Stimulated activated naive CD8-positive, alpha-beta T cell treated with anti-CD3 and anti-CD28 coated beads, Interleukin-15, Interleukin-2, amounts not matched to agents 100 ng/mL and 50 ng/mL, for 24 hours (primary cell): ENCODE results near the gene GSTM3.
A peak's percentile ranks its signal among the peaks of the same experiment; 100 is the strongest.
"Not testable (repeated sequence)": the region's sequence is repeated elsewhere in the genome, so short reads cannot be mapped to it uniquely, and the experiment has no call there.

ENCODE experiments used
- H3K27ac Mint-ChIP-seq: one replicate; pipeline ENCODE4 v1.8.0; 2021; ENCODE audit warnings: mild to moderate bottlenecking, mixed read lengths
- H3K27me3 Mint-ChIP-seq: one replicate; pipeline ENCODE4 v1.8.0; 2021; ENCODE audit warnings: mixed read lengths
- H3K36me3 Mint-ChIP-seq: one replicate; pipeline ENCODE4 v1.8.0; 2021; ENCODE audit warnings: low read depth, mixed read lengths
- H3K4me1 Mint-ChIP-seq: one replicate; pipeline ENCODE4 v1.8.0; 2021; ENCODE audit warnings: low read depth, mixed read lengths
- H3K4me3 Mint-ChIP-seq: one replicate; pipeline ENCODE4 v1.8.0; 2021; ENCODE audit warnings: mild to moderate bottlenecking, mixed read lengths
- H3K9me3 Mint-ChIP-seq: one replicate; pipeline ENCODE4 v1.8.0; 2021; ENCODE audit warnings: mixed read lengths

The GSTM3 gene

DNA sequence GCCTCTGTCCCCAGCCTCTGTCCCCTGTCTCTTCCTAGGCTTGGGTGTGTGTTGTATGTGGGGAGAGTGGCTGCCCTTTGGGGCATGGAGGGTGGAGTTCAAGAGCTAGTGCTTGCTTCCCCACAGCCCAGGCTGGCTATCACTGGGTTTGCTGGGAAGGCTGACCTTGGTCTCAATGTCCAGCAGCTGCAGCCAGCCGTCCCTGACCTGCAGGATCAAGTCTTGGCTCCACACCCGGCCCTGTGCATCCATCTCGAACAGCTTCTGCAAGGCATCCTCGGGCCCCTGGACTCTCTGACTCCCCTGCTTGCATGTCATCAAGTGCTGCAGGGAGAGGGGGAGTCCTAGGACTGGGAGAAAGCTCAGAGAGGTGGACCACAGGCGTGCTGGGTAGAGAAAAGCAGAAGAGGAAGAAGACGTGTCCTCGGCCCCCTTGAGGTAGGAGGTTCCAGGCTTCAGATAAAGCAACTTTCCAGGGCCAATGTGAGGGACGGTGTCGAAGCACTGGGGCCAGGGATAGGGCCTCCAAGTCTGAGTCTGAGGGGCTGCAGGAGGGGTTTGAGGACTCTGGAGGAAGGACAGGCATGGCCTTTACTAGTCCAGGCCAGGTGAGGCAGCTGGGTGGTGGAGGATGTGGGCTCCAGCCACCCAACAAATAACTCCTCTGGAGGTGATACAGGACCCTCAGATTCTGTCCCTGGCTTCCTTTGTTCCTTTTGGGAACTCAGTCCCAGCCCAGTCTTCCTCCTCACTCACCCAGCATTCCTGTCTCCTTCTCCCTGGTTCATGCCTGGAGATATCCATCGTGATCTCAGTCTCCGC, 18.9 kb upstream of the GSTM3 start:
- Mint-ChIP-seq H3K4me1 (no peaks in the 10 kb centered on the region), H3K27me3 (no peaks in the 10 kb centered on the region), H3K9me3 (no peaks in the 10 kb centered on the region), H3K27ac (no peak overlapping the region), H3K4me3 (no peak overlapping the region), H3K36me3 (no peaks in the 10 kb centered on the region)

DNA sequence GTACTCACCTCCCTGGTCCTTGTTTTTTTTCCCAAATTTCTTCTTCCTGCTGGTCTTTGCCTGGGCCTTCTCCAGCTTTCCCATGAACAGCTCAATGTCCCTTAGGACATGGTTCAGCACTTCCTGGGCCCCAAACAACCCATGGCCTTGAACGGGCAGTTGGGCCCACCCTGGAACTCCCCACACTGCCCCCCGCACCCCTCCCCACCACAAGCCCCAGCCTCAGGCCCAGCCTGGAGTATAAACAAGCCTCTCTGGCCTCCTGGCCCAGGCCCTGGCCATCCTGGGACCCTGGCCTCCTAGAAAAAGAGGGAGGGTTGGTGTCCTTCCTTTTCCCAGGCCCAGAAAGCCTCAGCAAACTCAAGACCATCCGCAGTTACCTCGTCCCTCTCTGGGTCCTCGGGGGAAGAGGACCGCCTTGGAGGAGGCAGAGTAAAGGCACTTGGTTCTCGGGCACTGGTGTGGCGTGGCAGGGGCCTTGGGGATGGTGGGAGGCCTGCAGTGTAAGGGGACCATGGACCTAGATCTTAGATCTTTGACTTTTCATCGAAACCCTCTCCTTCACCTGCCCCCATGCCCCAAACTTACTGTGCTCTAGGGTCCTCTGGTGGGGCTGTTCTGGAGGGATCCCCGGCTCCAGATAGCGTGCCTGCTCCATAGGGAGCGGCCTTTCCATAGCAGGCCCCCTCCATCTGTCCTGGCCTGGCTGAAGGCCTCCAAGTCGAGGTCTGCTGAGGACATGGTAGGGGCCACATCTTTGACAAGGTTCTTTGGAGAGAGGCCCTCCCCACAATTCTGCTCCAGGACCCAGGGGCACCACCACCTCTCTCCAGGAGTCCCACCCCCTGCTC, 17.3 kb upstream of the GSTM3 start:
- H3K27ac Mint-ChIP-seq: no peak overlapping the region
- no peaks in the 10 kb centered on the region for H3K9me3 Mint-ChIP-seq
- no peak overlapping the region for H3K4me3 Mint-ChIP-seq
- H3K36me3 Mint-ChIP-seq: no peaks in the 10 kb centered on the region
- H3K27me3 Mint-ChIP-seq: no peaks in the 10 kb centered on the region
- H3K4me1 Mint-ChIP-seq: no peaks in the 10 kb centered on the region

DNA sequence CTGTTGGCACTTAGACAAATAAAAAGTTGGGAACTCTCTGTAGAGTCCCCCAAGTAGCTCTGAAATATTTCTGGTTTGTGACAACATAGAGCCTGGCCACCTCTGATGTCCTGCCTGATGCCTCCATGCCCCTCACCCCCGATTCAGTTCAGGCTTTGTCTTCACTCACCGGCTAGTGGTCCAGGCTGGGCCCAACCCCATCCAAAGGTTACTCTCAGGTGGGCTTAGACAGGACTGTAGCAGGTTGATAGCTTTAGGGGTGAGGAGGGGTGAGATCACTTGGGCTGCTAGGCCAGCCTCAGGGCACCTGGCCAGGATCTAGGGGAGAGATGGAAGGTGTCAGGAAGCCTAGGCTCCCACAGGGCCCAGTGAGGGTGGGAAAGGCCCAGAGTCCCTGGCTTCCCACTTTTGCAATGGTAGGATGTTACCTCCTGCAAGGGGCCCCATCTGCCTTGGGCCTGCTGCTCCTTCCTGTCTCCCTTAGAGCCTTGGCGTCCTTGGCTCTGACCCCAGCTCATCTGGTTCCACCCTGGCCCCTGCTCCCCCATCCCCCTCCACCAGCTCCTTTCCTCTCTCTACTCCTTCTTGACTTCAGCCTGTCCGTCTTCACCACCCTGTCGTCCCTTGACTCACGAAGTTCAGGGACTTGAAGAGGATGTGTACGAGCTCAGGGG, 16.1 kb upstream of the GSTM3 start:
- H3K36me3 Mint-ChIP-seq: no peaks in the 10 kb centered on the region
- no peak overlapping the region for H3K4me3 Mint-ChIP-seq
- H3K4me1 Mint-ChIP-seq: no peaks in the 10 kb centered on the region
- no peaks in the 10 kb centered on the region for H3K27me3 Mint-ChIP-seq
- no peak overlapping the region for H3K27ac Mint-ChIP-seq
- H3K9me3 Mint-ChIP-seq: no peaks in the 10 kb centered on the region

DNA sequence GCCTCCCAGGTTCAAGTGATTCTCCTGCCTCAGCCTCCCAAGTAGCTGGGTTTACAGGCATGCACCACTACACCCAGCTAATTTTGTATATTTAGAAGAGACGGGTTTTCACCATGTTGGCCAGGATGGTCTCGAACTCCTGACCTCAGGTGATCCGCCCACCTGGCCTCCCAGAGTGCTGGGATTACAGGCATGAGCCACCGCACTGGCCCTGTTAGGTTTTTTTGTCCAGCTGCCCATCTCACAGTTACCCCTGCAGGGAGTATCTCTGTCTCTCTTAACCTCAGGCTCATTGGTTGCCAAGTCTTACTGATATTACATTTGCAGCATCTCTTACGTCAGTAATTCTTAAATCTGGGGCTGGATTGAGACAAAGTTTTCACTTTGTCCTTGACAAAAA, 15.5 kb upstream of the GSTM3 start:
- H3K4me1 Mint-ChIP-seq, H3K4me3 Mint-ChIP-seq, H3K9me3 Mint-ChIP-seq, H3K27ac Mint-ChIP-seq, H3K27me3 Mint-ChIP-seq, H3K36me3 Mint-ChIP-seq: not testable (repeated sequence)

DNA sequence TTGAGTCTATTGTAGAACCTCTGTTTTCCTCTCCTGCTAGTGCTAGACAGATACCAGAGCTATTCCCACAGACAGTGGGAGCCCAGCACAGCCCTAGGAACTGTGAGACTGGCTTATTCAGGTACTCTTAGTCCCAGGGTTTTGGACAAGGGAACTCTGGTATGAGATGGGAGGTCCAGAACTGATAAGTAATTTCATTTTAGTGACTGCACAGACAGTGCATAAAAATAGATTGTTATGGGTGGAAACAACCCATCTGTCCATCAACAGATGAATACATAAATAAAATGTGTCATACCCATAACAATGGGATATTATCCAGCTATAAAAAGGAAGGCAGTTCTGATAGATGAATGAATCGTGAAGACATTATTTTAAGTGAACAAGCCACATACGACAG, 13.9 kb upstream of the GSTM3 start:
- Mint-ChIP-seq H3K9me3 (no peaks in the 10 kb centered on the region), H3K27ac (no peak overlapping the region), H3K27me3 (peaks cover 8% of the 10 kb centered on the region), H3K36me3 (no peaks in the 10 kb centered on the region), H3K4me3 (no peak overlapping the region), H3K4me1 (no peaks in the 10 kb centered on the region)

DNA sequence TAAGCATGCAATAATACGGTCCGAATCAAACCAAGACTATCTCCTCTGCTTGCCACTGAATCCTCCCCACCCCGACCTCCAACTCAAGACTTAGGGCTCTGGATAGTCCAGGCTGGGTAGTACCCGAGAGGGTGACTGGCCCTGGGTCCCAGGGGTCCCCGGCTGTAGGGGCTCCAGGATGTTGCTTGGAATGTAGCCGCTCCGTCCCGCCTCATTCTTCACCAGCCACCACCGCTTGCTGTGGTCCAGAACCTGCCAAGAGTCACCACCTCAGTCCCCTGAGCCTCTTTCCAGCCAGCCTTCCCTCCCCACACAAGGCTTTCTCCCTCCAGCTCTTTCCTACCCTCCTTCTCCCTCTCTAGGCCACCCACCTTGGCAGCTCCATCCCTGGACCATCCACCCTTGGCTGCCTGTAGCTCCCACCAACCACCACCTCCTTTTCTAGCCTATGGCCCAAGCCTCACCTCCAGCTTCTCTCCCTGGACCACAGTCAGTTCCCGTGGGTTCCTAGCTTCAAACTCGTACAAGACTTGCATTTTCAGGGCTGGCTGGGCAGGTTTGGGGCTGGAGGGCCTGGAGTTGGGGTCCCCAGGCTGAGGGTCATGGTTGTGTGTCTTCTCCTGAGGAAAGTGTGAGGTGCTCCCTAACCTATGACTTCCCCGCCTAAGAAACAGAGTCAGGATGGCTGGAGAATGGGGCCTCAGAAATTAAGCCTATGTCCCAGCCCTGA, 10.9 kb upstream of the GSTM3 start:
- no peaks in the 10 kb centered on the region for H3K4me1 Mint-ChIP-seq
- H3K36me3 Mint-ChIP-seq: no peaks in the 10 kb centered on the region
- peaks cover 23% of the 10 kb centered on the region for H3K27me3 Mint-ChIP-seq
- H3K9me3 Mint-ChIP-seq: no peaks in the 10 kb centered on the region
- H3K4me3 Mint-ChIP-seq: no peak overlapping the region
- H3K27ac Mint-ChIP-seq: no peak overlapping the region

DNA sequence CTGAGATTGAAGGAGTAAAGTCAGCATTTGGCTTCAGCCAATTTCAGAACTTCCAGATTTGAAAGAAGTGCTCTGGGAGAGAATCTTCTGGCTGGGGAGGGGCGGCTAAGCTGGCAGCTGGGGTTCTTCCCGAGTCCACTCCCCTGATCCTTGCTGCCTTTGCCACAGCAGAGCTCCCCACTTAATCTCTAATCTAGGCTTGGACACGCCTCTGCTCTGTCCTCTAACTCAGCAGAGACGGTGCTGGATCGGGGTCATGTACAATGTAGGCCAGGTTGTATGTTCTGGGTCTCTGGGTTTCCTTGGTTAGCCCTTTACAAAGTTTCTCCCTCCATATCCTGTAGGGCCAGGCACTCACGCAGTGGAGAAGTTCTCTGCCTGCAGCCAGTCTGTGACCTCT, 10.1 kb upstream of the GSTM3 start:
- Mint-ChIP-seq H3K27ac (no peak overlapping the region), H3K4me3 (no peak overlapping the region), H3K36me3 (no peaks in the 10 kb centered on the region), H3K9me3 (no peaks in the 10 kb centered on the region), H3K4me1 (no peaks in the 10 kb centered on the region), H3K27me3 (peaks cover 26% of the 10 kb centered on the region)

DNA sequence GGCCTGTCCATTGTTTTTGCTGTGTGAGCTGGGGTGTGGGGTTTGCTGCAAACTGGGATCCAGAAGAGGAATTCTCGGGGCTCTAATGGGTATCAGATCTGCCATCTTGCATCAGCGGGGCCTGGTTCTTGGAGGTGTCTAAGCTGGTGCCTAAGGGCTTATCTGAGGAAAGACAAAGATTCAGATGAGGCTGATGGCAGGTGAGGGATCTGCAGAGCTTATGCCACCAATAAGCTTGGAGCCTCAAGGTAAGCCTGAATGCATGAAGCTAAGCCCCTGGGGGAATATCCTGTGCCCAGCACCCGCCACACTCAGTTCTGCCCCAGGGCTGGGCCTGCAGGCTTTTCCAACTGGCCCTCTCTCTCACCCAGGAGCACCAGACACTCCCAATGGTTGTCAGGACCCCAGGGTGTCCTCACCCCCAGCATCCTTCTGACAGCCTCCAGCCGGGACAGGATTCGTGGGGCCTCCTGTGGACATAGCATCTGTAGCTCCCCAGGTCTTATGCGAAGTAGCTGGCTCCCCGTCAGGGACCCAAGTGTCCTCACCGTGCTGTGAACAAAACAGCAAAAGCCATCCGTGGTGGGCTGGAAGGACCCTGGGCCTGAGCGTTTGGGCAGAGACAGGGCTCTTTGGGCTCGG, 9.5 kb upstream of the GSTM3 start:
- Mint-ChIP-seq H3K27ac (no peak overlapping the region), H3K4me1 (no peaks in the 10 kb centered on the region), H3K4me3 (no peak overlapping the region), H3K36me3 (no peaks in the 10 kb centered on the region), H3K27me3 (peaks cover 26% of the 10 kb centered on the region), H3K9me3 (no peaks in the 10 kb centered on the region)

DNA sequence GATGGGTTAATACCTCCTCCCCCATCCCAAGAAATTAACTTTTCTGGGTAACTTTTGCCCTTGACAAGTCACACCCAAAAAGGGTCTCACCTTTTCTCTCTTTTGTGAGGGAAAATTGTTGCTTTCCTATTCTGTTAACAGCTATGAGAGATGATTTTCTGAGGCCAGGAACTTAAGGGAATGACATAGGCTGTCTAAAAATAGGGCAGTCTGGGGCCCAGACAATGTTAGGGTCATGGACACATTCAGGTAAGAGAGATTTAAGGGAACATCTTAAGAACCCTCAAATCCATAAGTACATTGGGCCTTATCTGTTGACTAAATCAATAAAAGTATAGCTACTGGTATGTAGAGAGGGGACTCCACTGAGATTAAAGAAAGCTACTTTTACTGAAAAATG, 8.4 kb upstream of the GSTM3 start:
- Mint-ChIP-seq H3K36me3 (no peaks in the 10 kb centered on the region), H3K27me3 (peaks cover 26% of the 10 kb centered on the region), H3K9me3 (no peaks in the 10 kb centered on the region)

DNA sequence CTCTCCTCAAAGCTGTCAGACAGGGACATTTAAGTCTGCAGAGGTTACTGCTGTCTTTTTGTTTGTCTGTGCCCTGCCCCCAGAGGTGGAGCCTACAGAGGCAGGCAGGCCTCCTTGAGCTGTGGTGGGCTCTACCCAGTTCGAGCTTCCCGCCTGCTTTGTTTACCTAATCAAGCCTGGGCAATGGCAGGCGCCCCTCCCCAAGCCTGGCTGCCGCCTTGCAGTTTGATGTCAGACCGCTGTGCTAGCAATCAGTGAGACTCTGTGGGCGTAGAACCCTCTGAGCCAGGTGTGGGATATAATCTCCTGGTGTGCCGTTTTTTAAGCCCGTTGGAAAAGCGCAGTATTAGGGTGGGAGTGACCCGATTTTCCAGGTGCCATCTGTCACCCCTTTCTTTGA, 7.5 kb upstream of the GSTM3 start:
- not testable (repeated sequence) for H3K36me3 Mint-ChIP-seq, H3K9me3 Mint-ChIP-seq, H3K27ac Mint-ChIP-seq, H3K4me3 Mint-ChIP-seq, H3K4me1 Mint-ChIP-seq
- H3K27me3 Mint-ChIP-seq: peaks cover 26% of the 10 kb centered on the region

More for the DNA sequence above, 8.4 kb upstream of the GSTM3 start:
- Mint-ChIP-seq H3K4me3 (no peak overlapping the region), H3K4me1 (no peaks in the 10 kb centered on the region), H3K27ac (no peak overlapping the region)

DNA sequence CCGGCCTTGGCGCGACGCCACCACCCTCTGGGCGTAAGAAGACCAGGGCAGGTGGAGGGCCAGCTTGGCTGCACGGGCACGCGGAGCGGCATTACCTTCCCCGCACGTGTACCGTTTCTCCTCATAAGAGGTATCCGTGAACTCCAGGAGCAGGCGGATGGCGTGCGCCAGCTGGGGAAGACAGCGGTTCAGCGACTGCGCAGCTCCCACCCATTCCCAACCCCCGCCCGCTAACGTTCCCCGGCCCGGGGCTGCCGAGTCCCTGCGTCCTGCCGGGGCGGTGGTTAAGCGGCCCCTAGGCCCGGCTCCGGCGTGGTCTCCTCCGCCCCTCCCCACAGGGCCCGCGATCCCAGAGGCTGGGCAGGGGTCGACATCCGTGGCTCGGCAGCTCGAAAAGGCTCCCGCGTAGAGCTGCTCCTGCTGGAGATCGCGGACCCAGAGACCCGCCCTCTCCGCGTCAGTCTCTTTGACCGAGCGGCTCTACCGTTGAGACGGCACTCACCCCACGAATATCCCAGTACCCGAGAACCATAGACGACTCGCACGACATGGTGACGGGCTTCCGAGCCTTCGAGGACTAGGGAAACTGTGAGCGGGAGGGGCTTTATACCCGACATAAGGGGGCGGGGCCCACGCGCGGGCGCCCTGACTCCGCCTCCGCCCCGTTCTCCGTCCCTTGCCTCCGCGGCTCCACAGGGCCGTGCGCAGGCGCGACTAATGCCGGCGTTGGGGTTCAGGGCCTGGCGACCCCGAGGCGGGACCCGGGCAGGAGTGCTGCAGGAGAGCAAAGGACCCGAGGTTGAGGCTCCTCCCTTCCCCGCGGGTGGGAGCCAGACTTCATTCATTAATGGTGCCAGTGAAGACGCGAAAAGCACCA, 862 bp downstream of the GSTM3 start:
- Mint-ChIP-seq H3K4me1 (peaks cover 9% of the 10 kb centered on the region), H3K27me3 (peaks cover 13% of the 10 kb centered on the region), H3K27ac (peak overlapping the region; percentile 27), H3K36me3 (no peaks in the 10 kb centered on the region), H3K9me3 (no peaks in the 10 kb centered on the region), H3K4me3 (peak overlapping the region; percentile 80)

DNA sequence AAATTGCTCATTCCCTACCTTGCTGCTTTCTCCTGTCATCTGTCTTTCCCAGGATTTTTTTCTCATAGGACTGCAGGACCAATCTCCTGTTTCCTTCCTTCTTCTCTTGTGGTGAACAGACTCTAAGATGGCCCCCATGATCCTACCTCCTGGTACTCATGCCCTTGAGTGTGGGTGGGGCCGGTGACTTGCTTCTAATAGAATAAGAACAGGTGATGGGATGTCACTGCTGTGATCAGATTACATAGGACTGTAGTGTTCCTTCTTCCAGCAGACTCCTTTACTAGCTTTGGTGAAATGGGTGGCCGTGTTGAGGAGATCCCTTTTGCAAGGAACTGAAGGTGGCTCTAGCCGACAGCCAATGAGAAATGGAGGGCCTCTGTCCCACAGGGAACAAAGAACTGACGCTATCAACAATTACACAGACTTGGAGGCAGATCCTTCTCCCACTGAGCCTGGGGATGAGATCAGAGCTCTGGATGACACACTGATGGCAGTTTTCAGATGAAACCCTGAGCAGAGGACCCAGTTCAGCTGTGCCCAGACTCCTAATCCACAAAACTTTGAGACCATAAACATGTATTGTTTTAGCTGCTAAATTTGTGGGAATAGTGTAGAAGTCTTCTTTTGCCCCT, 7.5 kb downstream of the GSTM3 start:
- Mint-ChIP-seq H3K27ac (no peak overlapping the region), H3K36me3 (no peaks in the 10 kb centered on the region)

DNA sequence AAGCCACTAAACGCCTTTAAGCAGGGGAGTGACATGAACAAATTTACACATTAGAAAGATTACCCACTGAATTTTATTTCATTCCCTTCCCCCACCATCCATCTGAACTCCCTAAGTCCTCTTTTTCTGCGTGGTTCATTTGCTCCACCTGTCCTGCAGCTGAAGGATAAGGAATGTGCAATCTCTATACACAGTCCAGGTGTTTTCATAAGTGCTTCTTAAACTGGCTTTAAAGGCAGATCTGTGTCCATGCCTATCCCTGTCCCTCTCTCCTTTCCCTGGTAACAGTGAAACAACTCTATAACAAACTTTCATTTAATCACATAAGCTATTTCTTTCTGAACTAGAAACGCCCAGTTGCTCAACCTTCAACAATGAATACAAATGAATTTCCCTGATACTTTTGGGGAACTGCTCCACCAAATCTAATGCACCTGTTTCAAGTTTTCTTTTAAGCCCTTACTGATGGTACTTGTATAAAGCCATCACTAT, 8.4 kb downstream of the GSTM3 start:
- no peaks in the 10 kb centered on the region for H3K36me3 Mint-ChIP-seq
- no peaks in the 10 kb centered on the region for H3K4me1 Mint-ChIP-seq
- no peaks in the 10 kb centered on the region for H3K9me3 Mint-ChIP-seq
- no peaks in the 10 kb centered on the region for H3K27me3 Mint-ChIP-seq
- no peak overlapping the region for H3K4me3 Mint-ChIP-seq
- no peak overlapping the region for H3K27ac Mint-ChIP-seq

More for the DNA sequence above, 7.5 kb downstream of the GSTM3 start:
- Mint-ChIP-seq H3K4me1 (no peaks in the 10 kb centered on the region), H3K27me3 (peaks cover 3% of the 10 kb centered on the region), H3K9me3 (no peaks in the 10 kb centered on the region), H3K4me3 (no peak overlapping the region)
